Retinal pigment epithelial cell (primary cell): ENCODE data around the gene ETS2.

ENCODE experiments used
- DNase-seq: peaks from one replicate; pipeline ENCODE4 v3.0.0-alpha.2; 2010; ENCODE audit warnings: low read depth
- H3K4me3 ChIP-seq: 2 replicates; pipeline ENCODE4 v1.5.1; 2011; ENCODE audit warnings: mild to moderate bottlenecking, low read length, control low read depth, moderate library complexity
- CTCF ChIP-seq: conservative IDR thresholded peaks from 2 replicates; pipeline ENCODE4 v1.5.1; 2011; ENCODE audit warnings: low read depth, low read length, control low read depth, inconsistent platforms

The ETS2 gene

GRCh38 chr21:38852278-38852677 is 46.5 kb downstream of the ETS2 start:
- DNase-seq = no peak
- H3K4me3 ChIP-seq = no peak overlapping the region
- no peak for TF ChIP-seq CTCF

GRCh38 chr21:38852708-38853107 is 47.0 kb downstream of the ETS2 start:
- TF ChIP-seq CTCF = no peak
- no peak for DNase-seq

GRCh38 chr21:38853421-38853919 is 47.7 kb downstream of the ETS2 start:
- no peak for TF ChIP-seq CTCF
- peak; percentile 85 for DNase-seq
- no peak overlapping the region for H3K4me3 ChIP-seq

More at GRCh38 chr21:38852708-38853107, 47.0 kb downstream of the ETS2 start:
- H3K4me3 ChIP-seq = no peak overlapping the region

- H3K4me3 ChIP-seq = no peak overlapping the region
- TF ChIP-seq CTCF = no peak
- no peak for DNase-seq
Measured at GRCh38 chr21:38857152-38857825, 51.6 kb downstream of the ETS2 start.

- no peak for TF ChIP-seq CTCF
- no peak overlapping the region for H3K4me3 ChIP-seq
- DNase-seq = no peak
Measured at GRCh38 chr21:38858026-38858811, 52.5 kb downstream of the ETS2 start.

GRCh38 chr21:38858812-38859205 is 53.1 kb downstream of the ETS2 start:
- no peak for TF ChIP-seq CTCF
- no peak for DNase-seq
- H3K4me3 ChIP-seq = no peak overlapping the region
